Esophagus muscularis mucosa (tissue), 4 donors: ENCODE measurements around the gene MINPP1. TPM values are rescaled to one million over a fixed set of nuclear protein-coding genes. Genes with fewer than 3 reads are reported as not detected.

Experiments used
- DNase-seq: peaks from one replicate; pipeline ENCODE4 v3.0.0-alpha.2; 2017; ENCODE audit errors: extremely low spot score
- H3K27ac ChIP-seq, 4 donors: fragments of 200-600 bp; sonication (generic); replicated peaks in 1 of 4; 1 replicate in 3 of 4; 2 replicates in 1 of 4; pipeline ENCODE4 v1.5.1; 2016 to 2019; ENCODE audit warnings: mild to moderate bottlenecking in 1 of 4
- H3K27me3 ChIP-seq, 4 donors: fragments of 200-600 bp; sonication (generic); one replicate each; pipeline versions ENCODE4 v1.5.1 to v1.6.0; 2016 to 2019
- H3K36me3 ChIP-seq, 4 donors: fragments of 200-600 bp; sonication (generic); one replicate each; pipeline ENCODE4 v1.5.1; 2016 to 2019
- H3K4me1 ChIP-seq, 4 donors: fragments of 200-600 bp; sonication (generic); one replicate each; pipeline ENCODE4 v1.5.1; 2016 to 2019
- H3K4me3 ChIP-seq, 4 donors: fragments of 200-600 bp; sonication (generic); 1 replicate in 2 of 4; 2 replicates in 2 of 4; pipeline ENCODE4 v1.5.1; 2016 to 2019; ENCODE audit warnings: mild to moderate bottlenecking in 4 of 4, moderate library complexity in 1 of 4
- H3K9me3 ChIP-seq, 4 donors: fragments of 200-600 bp; sonication (generic); 1 replicate in 3 of 4; 2 replicates in 1 of 4; pipeline ENCODE4 v1.5.1; 2016 to 2019
- CTCF ChIP-seq, 3 experiments: fragments of 200-600 bp in 2 of 3; fragments of 450-650 bp in 1 of 3; sonication (generic) in 2 of 3; IDR thresholded peaks; one replicate each; pipeline ENCODE4 v1.5.1; 2017 to 2019; ENCODE audit warnings: antibody characterized with exemption in 3 of 3, mild to moderate bottlenecking in 2 of 3, moderate library complexity in 1 of 3
- EP300 ChIP-seq: sonication (generic); formaldehyde crosslinking; IDR thresholded peaks from one replicate; pipeline ENCODE4 v1.6.1; 2017; ENCODE audit warnings: antibody characterized with exemption
- POLR2A ChIP-seq: fragments of 450-650 bp; IDR thresholded peaks from one replicate; pipeline ENCODE4 v1.6.1; 2017; ENCODE audit warnings: antibody characterized with exemption, moderate library complexity, mild to moderate bottlenecking, low read depth
- POLR2AphosphoS5 ChIP-seq, 2 donors: sonication (generic); formaldehyde crosslinking; IDR thresholded peaks; one replicate each; pipeline ENCODE4 v1.6.1; 2017; ENCODE audit warnings: antibody characterized with exemption in 2 of 2
- WGBS: methylation state at CpG from one replicate; pipeline ENCODE4 v1.1.5; 2018; 5-methylcytosine and 5-hydroxymethylcytosine counted together
- intact Hi-C: fragments of 100-400 bp; cut with DNase I; formaldehyde crosslinking; loops from one replicate; pipeline ENCODE4 v1.15.1; 2023
- total RNA-seq, 4 donors: library from RNA; depleted of rRNA; stranded (reverse); fragments of >200 nt; gene quantifications; one replicate each; pipeline versions ENCODE4 v1.1.0 to v1.2.1, GENCODE V29; 2016

Gene MINPP1
- total RNA-seq, 4 donors from 2014 or later, result 8.1 to 13.3 (median 11.0) TPM

GRCh38 chr10:87538092-87539015, 33.7 kb downstream of the MINPP1 start:
- H3K27ac ChIP-seq, result no peak overlapping the region
- intact Hi-C loops, result loop anchor here (5.0 kb wide), 1 partner anchor 119 kb away; the partner anchor contains the start of gene PAPSS2
- H3K36me3 ChIP-seq, result peaks cover 0 to 26% (median 19%) of the 10 kb centered on the region in 4 donors
- peaks cover 0 to 9% (median 4%) of the 10 kb centered on the region in 4 donors for H3K4me1 ChIP-seq
- WGBS, result 82% methylated on average over 7 of the region's 7 CpGs
- H3K4me3 ChIP-seq, result no peak overlapping the region
- no peak for TF ChIP-seq CTCF (IDR thresholded peaks at IDR 0.05)
- no peak for TF ChIP-seq POLR2AphosphoS5 (IDR thresholded peaks at IDR 0.05)
- no peak for TF ChIP-seq POLR2A
- DNase-seq, result no peak
- no peaks in the 10 kb centered on the region for H3K27me3 ChIP-seq
- H3K9me3 ChIP-seq, result peaks cover 0 to 7% (median 3%) of the 10 kb centered on the region in 4 donors

- intact Hi-C loops, result no loop called here
- peaks cover 0 to 9% (median 4%) of the 10 kb centered on the region in 4 donors for H3K9me3 ChIP-seq
- H3K27me3 ChIP-seq, result no peaks in the 10 kb centered on the region
- no peak for TF ChIP-seq POLR2A
- no peak for TF ChIP-seq POLR2AphosphoS5 (IDR thresholded peaks at IDR 0.05)
- TF ChIP-seq CTCF (IDR thresholded peaks at IDR 0.05), result no peak
- no peak for TF ChIP-seq EP300
- peaks cover 0 to 35% (median 17%) of the 10 kb centered on the region in 4 donors for H3K36me3 ChIP-seq
- no peak for DNase-seq
- no peak overlapping the region for H3K4me3 ChIP-seq
- no peak overlapping the region for H3K27ac ChIP-seq
- H3K4me1 ChIP-seq, result peaks cover 0 to 13% (median 0%) of the 10 kb centered on the region in 4 donors
- 61% methylated on average over 1 of the region's 1 CpG for WGBS
Observed at GRCh38 chr10:87541114-87541513, 36.4 kb downstream of the MINPP1 start.

- no peak for TF ChIP-seq POLR2A
- TF ChIP-seq CTCF (IDR thresholded peaks at IDR 0.05), result no peak
- TF ChIP-seq POLR2AphosphoS5 (IDR thresholded peaks at IDR 0.05), result no peak
- no peak for TF ChIP-seq EP300
- intact Hi-C loops, result no loop called here
- peaks cover 0 to 9% (median 4%) of the 10 kb centered on the region in 4 donors for H3K9me3 ChIP-seq
- H3K36me3 ChIP-seq, result peaks cover 0 to 45% (median 23%) of the 10 kb centered on the region in 4 donors
- no peaks in the 10 kb centered on the region for H3K27me3 ChIP-seq
- H3K27ac ChIP-seq, result no peak overlapping the region
- no peak for DNase-seq
- peaks cover 0 to 7% (median 2%) of the 10 kb centered on the region in 4 donors for H3K4me1 ChIP-seq
- no peak overlapping the region for H3K4me3 ChIP-seq
Observed at GRCh38 chr10:87544721-87545120, 40.0 kb downstream of the MINPP1 start.

GRCh38 chr10:87545783-87546182, 41.1 kb downstream of the MINPP1 start:
- H3K36me3 ChIP-seq, result peaks cover 0 to 40% (median 22%) of the 10 kb centered on the region in 4 donors
- H3K4me3 ChIP-seq, result no peak overlapping the region
- TF ChIP-seq EP300, result no peak
- no peak for TF ChIP-seq POLR2AphosphoS5 (IDR thresholded peaks at IDR 0.05)
- TF ChIP-seq POLR2A, result no peak
- TF ChIP-seq CTCF (IDR thresholded peaks at IDR 0.05), result no peak
- no peaks in the 10 kb centered on the region for H3K27me3 ChIP-seq
- no peak for DNase-seq
- intact Hi-C loops, result no loop called here
- H3K4me1 ChIP-seq, result peaks cover 0 to 7% (median 4%) of the 10 kb centered on the region in 4 donors
- no peak overlapping the region for H3K27ac ChIP-seq
- H3K9me3 ChIP-seq, result peaks cover 0 to 9% (median 4%) of the 10 kb centered on the region in 4 donors
- WGBS, result 72% methylated on average over 5 of the region's 5 CpGs
